Muscle layer of colon (tissue), 2 donors: ENCODE measurements around the gene CD47.

ENCODE experiments used
- H3K27ac ChIP-seq: one replicate; pipeline ENCODE4 v1.7.0; 2013; ENCODE audit warnings: low read depth, mild to moderate bottlenecking, low read length, moderate library complexity
- H3K27me3 ChIP-seq, 2 donors: one replicate each; pipeline ENCODE4 v1.7.0; 2013; ENCODE audit warnings: low read length in 2 of 2, mild to moderate bottlenecking in 2 of 2; ENCODE audit not compliant: insufficient read depth in 2 of 2, control insufficient read depth in 1 of 2
- H3K36me3 ChIP-seq: one replicate; pipeline ENCODE4 v1.7.0; 2013; ENCODE audit warnings: mild to moderate bottlenecking, low read length; ENCODE audit not compliant: insufficient read depth
- H3K4me1 ChIP-seq: one replicate; pipeline ENCODE4 v1.7.0; 2013; ENCODE audit warnings: mild to moderate bottlenecking, low read length; ENCODE audit not compliant: insufficient read depth
- H3K4me3 ChIP-seq, 2 donors: one replicate each; pipeline ENCODE4 v1.7.0; 2013; ENCODE audit warnings: low read length in 2 of 2, low read depth in 1 of 2, mild to moderate bottlenecking in 1 of 2, moderate library complexity in 1 of 2
- H3K9ac ChIP-seq: one replicate; pipeline ENCODE4 v1.7.0; 2013; ENCODE audit warnings: low read length
- H3K9me3 ChIP-seq: one replicate; pipeline ENCODE4 v1.7.0; 2013; ENCODE audit warnings: mild to moderate bottlenecking, low read length
- donor health status: abdominal sarcoma.
- donor health status: Adenocarcinoma of cecum.

The CD47 gene

DNA sequence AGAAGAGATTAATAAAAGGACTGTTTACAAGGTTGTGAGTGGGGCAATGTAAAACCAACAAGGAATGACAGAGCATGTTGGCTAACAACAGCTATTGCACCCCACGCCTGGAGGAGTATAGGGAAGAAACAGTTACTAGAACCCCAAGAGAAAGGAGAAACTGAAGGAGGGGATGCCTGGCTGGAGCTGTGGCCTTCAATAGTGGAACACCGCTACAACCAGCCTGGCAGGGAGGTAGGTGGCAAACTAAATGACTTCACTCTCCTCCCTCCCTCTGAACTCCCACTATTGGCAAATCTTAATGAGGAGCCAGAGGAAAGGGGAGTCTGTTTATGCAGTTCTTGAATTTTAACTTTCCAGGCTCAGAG lies 7.2 kb upstream of the CD47 start:
- H3K4me1 ChIP-seq = peaks cover 8% of the 10 kb centered on the region
- no peak overlapping the region for H3K4me3 ChIP-seq
- no peaks in the 10 kb centered on the region for H3K27me3 ChIP-seq
- H3K36me3 ChIP-seq = no peaks in the 10 kb centered on the region
- no peaks in the 10 kb centered on the region for H3K9me3 ChIP-seq
- no peak overlapping the region for H3K9ac ChIP-seq
- H3K27ac ChIP-seq = no peak overlapping the region

DNA sequence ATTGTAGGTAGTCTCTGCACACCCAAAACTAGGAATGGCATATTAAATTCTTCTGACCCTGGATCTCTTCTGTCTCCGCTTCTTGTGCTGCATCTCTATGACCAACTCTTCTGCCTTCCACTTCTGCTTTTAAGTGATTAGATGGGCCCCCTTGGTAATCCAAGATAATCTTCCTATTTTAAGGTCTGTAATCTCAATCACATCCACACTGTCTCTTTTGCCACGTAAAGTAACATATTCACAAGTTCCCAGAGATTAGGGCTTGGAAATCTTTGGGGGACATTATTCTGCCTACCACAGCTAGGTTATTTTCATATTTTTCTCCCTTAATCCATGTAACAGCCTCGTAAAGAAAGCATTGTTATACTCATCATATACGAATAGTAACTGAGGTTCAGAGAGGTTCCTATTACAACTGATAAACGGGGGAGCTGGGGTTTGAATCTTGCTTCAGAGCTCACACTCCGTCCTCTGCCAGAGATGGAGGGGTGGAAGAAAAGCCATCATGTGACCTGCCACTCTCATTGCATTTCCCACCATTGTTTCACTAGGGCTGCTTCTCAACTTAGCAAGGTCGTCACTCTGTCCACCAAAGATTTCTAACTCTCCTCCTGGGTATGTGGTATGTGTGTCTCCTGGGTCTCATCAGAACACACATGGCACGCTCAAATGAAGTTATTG lies 6.6 kb upstream of the CD47 start:
- Histone ChIP-seq H3K9ac (no peak overlapping the region), H3K27me3 (no peaks in the 10 kb centered on the region), H3K27ac (no peak overlapping the region), H3K4me1 (peaks cover 8% of the 10 kb centered on the region), H3K9me3 (no peaks in the 10 kb centered on the region), H3K36me3 (no peaks in the 10 kb centered on the region), H3K4me3 (no peak overlapping the region)

DNA sequence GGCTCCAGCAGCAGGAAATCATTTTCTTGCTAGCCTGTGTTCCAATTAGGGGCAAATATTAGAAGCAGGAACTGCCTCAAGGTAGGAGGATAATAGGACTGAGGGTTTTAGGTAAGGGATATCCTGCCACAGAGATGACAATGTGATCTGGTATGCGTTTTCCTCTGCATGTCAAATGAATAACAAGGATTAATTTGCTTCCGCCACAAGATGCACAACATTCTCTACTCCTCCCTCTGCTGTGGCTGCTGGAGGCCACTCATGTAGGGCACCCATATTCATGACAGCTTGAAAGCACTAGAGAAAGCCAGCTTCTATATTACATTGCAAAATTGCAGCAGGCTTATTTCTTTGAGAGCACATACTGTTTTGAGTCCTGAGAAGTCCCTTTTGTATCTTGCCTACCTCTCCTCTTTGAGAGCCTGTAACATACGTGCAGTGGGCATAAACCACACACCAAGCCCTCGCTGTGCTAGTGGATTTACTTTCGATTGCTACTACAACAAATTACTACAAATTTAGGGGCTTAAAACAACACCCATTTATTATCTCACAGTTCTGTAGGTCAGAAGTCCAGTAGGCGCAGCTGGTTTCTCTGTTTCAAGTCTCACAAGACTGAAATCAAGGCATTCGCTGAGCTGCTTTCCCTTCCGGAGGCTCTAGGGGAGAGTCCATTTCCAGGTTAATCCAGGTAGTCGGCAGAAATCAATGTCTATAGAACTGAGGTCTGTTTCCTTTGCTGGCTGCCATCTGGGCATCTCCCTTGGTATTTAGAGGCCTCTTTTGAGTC lies 5.9 kb upstream of the CD47 start:
- H3K4me1 ChIP-seq = peaks cover 10% of the 10 kb centered on the region
- no peaks in the 10 kb centered on the region for H3K36me3 ChIP-seq
- H3K9ac ChIP-seq = no peak overlapping the region
- H3K4me3 ChIP-seq = no peak overlapping the region
- H3K27ac ChIP-seq = no peak overlapping the region
- no peaks in the 10 kb centered on the region for H3K27me3 ChIP-seq
- H3K9me3 ChIP-seq = no peaks in the 10 kb centered on the region

DNA sequence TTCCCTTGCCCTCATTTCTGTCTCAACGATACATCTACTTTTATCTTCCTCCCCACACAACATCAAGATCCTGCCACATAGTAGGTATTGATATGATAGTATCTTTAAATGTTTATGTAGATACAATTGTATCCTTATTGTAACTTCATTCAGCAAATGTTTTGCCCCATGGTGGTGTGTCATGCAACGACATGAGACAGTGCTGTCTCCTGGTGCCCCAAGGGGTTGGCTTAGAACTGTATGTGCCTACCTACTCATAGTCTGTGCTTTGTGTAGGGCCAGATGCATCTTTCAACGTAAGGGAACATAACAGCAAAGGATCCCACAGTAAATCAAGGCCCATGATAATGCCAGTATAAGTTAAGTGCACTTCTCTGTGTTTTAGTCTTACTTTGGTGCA lies 2.8 kb upstream of the CD47 start:
- H3K9me3 ChIP-seq = no peaks in the 10 kb centered on the region
- no peaks in the 10 kb centered on the region for H3K36me3 ChIP-seq
- no peak overlapping the region for H3K9ac ChIP-seq
- H3K4me1 ChIP-seq = peaks cover 4% of the 10 kb centered on the region
- H3K4me3 ChIP-seq = no peak overlapping the region
- H3K27ac ChIP-seq = no peak overlapping the region
- H3K27me3 ChIP-seq = no peaks in the 10 kb centered on the region

DNA sequence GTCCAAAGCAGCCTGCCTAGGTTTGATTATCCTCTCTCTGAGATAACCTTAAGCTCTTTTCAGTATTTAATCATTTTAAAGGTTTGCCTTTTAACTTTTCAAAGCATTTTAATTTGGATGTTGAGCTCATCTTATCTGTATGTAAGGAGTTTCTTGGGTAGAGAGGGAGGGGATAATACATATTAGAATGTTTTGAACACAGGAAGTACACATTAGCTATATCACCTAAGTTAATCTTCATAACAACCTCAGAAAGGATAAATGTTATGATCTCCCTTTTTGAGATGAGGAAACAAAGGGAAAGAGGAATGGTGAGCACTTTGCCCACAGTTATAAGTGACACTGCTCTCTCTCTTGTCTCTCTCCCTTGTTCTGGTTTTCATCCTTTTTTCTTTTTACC lies 2.2 kb upstream of the CD47 start:
- Histone ChIP-seq H3K27ac (no peak overlapping the region), H3K9me3 (no peaks in the 10 kb centered on the region), H3K36me3 (no peaks in the 10 kb centered on the region), H3K4me3 (no peak overlapping the region), H3K4me1 (peaks cover 4% of the 10 kb centered on the region), H3K27me3 (no peaks in the 10 kb centered on the region), H3K9ac (no peak overlapping the region)

DNA sequence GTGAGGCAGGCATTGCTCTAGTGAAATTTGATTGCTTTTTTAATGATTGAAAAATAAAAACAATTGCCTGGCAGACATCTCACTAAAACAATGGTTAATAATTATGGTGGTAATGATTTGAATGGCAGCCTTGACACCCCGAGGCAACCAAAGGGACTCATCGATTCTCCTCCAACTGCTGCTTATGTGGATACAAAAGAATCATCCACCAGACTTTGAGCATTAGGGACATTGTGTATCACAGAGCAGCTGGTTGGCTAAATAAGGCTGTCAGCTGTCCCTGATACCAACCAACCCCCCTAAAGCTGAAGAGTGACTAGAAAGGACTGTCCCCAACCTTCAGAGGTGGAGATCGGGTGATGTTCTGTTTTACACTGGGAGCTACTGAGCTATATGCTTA lies 1.7 kb upstream of the CD47 start:
- no peaks in the 10 kb centered on the region for H3K9me3 ChIP-seq
- no peak overlapping the region for H3K27ac ChIP-seq

DNA sequence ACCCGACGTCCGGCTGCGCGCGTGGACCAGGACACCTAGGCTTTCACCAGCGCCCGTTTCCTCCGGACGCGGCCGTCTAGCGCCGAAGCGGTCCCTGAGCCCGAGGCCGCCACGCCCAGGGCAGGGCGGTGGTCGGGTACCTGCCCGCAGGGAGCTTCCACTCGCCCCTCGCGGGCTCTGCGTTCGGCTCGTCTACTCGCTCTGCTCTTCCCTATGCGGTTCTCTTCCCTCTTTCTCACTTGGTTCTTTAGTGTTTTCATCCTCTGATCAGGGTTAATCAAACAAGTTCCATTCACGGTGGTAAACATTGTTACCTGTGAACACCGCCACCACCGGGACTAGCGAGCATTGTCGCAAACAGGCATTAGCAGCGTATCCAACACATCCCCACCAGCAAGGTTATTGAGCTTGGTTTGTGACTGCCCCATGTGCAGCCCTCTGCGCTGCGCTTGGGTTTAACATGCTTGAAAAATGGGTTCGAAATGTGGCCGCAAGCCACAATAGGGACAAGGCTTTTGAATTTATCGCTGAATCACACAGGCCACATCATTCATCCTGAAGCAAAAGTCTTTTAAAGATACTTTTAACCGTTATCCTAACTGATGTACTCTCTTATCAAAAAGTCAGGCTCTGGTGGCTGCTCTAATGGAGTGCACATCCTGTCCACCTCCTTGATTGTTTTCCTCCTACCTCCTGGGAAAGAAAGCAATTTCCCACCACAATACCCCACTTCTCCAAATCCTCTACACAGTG lies 843 bp upstream of the CD47 start:
- Histone ChIP-seq H3K9me3 (no peaks in the 10 kb centered on the region), H3K27ac (peak overlapping the region; percentile 75), H3K36me3 (no peaks in the 10 kb centered on the region), H3K27me3 (no peaks in the 10 kb centered on the region), H3K4me1 (peaks cover 4% of the 10 kb centered on the region), H3K4me3 (peak overlapping the region; percentile 79 to 93), H3K9ac (no peak overlapping the region)

More for the DNA sequence above, 1.7 kb upstream of the CD47 start:
- H3K9ac ChIP-seq = no peak overlapping the region
- no peak overlapping the region for H3K4me3 ChIP-seq
- H3K36me3 ChIP-seq = no peaks in the 10 kb centered on the region
- peaks cover 4% of the 10 kb centered on the region for H3K4me1 ChIP-seq
- H3K27me3 ChIP-seq = no peaks in the 10 kb centered on the region

DNA sequence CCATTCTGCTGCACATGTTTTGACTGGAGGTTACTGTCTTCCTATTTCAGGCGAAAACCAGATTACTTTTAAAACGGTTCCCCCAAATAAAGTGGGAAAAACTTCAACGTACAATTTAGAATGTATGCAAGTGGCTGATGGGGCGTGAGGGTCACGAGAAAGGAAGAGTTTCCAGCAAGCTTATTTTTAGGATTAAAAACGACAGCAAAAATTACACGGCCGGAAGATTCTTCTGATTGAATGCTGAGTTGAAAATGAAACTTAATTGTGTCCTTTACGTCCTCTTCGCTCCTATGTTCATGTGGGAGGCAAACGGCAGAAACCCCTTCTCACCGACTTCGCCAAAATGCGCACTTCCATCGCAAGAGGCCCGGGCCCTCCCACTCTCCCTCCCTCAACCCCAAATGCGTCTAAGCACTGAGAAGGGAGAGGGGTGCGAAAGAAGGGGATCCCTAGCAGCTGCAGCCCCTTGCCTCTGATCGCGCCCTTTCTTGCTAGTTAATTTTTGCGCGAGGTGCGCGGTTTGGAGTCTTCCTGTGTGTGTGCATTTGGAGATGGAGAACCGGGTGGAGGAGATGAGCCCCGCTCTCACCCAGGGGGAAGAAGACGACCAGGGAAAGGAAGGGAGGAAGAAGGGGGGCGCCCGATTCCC lies 656 bp downstream of the CD47 start:
- no peaks in the 10 kb centered on the region for H3K27me3 ChIP-seq
- H3K27ac ChIP-seq = peak overlapping the region; percentile 75
- H3K36me3 ChIP-seq = no peaks in the 10 kb centered on the region
- H3K4me1 ChIP-seq = peaks cover 4% of the 10 kb centered on the region
- no peaks in the 10 kb centered on the region for H3K9me3 ChIP-seq
- H3K4me3 ChIP-seq = peak overlapping the region; percentile 79 to 93
- peak overlapping the region; percentile 42 for H3K9ac ChIP-seq

DNA sequence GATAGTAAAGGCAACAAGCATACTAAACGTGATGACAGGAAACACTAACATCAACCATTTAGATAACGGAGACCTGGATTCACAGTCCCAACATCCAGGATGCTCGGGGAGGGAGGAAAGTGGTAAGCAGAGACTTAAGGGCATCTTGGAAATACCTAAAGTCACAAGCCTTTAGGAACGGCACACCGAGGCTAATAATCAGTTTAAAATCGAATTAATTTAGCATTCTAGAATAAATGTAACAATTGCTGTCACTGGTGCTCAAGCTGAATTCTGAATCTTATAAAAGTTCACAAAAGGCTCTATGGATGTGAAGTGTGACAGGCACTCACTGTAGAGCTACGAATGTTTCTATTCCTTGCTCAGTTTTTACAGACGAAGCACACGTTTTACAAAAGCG lies 1.3 kb downstream of the CD47 start:
- no peaks in the 10 kb centered on the region for H3K9me3 ChIP-seq
- H3K4me3 ChIP-seq = peak overlapping the region; percentile 79 to 93
- H3K27me3 ChIP-seq = no peaks in the 10 kb centered on the region
- peaks cover 4% of the 10 kb centered on the region for H3K4me1 ChIP-seq
- peak overlapping the region; percentile 75 for H3K27ac ChIP-seq
- no peaks in the 10 kb centered on the region for H3K36me3 ChIP-seq
- H3K9ac ChIP-seq = peak overlapping the region; percentile 42

DNA sequence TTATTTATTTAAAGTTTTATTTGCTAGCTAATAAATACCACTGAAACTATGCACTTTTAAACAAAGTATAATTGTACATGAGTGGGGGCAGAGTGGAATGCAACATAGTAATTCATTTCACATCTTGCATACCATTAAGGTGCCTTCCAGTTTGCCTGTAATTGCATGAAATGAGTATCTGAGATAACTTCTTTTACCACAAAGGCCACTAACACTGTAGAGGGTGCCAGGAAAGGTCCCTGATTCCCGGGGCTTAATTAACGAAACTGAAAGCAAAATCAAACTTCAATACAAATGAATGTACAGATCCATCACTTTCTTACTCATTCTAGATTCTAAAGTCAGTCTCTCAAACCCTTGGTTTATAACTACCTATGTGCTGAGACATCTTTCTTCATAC lies 2.1 kb downstream of the CD47 start:
- H3K27ac ChIP-seq = no peak overlapping the region
- no peaks in the 10 kb centered on the region for H3K9me3 ChIP-seq
- peaks cover 4% of the 10 kb centered on the region for H3K4me1 ChIP-seq
- no peak overlapping the region for H3K9ac ChIP-seq
- H3K4me3 ChIP-seq = no peak overlapping the region
- no peaks in the 10 kb centered on the region for H3K36me3 ChIP-seq
- H3K27me3 ChIP-seq = no peaks in the 10 kb centered on the region

DNA sequence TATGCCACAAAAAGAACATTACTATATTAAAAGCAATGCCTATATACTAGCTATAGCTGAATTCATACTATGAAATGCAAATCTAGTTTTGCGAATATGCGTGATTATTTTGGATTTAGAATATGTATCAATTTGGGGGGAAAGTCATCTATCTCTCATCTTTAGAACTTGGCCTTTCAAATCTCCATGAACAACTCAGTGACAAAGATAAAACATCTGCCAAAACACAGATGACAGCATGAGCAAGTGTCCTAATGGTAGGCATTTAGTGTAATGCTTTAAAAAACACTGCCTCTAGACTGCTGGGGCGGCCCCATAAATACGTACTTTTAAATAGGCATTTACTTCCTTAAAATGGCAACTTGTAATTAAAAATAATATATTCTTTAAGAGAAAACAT lies 2.7 kb downstream of the CD47 start:
- Histone ChIP-seq H3K36me3 (no peaks in the 10 kb centered on the region), H3K27me3 (no peaks in the 10 kb centered on the region), H3K4me3 (no peak overlapping the region), H3K9ac (no peak overlapping the region), H3K9me3 (no peaks in the 10 kb centered on the region), H3K4me1 (peaks cover 4% of the 10 kb centered on the region), H3K27ac (no peak overlapping the region)
